Suprapubic skin (tissue), 4 donors: ENCODE results near the gene ADCYAP1. TPM values are rescaled to one million over a fixed set of nuclear protein-coding genes. Genes with fewer than 3 reads are reported as not detected.

Experiments used
- DNase-seq, 2 donors: peaks; one replicate each; pipeline ENCODE4 v3.0.0-alpha.2; 2019; ENCODE audit warnings: low spot score in 2 of 2
- H3K27ac ChIP-seq: fragments of 200-600 bp; sonication (generic); one replicate; pipeline ENCODE4 v1.5.1; 2019
- H3K27me3 ChIP-seq: fragments of 200-600 bp; sonication (generic); one replicate; pipeline ENCODE4 v1.5.1; 2019
- H3K36me3 ChIP-seq: fragments of 200-600 bp; sonication (generic); one replicate; pipeline ENCODE4 v1.5.1; 2019
- H3K4me1 ChIP-seq: fragments of 200-600 bp; sonication (generic); one replicate; pipeline ENCODE4 v1.5.1; 2019
- H3K4me3 ChIP-seq: fragments of 200-600 bp; sonication (generic); one replicate; pipeline ENCODE4 v1.5.1; 2019; ENCODE audit warnings: mild to moderate bottlenecking
- H3K9me3 ChIP-seq: fragments of 200-600 bp; sonication (generic); one replicate; pipeline ENCODE4 v1.5.1; 2019
- EP300 ChIP-seq: sonication (generic); formaldehyde crosslinking; IDR thresholded peaks from one replicate; pipeline ENCODE4 v1.6.1; 2017; ENCODE audit warnings: antibody characterized with exemption
- POLR2A ChIP-seq, 2 donors: fragments of 450-650 bp; IDR thresholded peaks; one replicate each; pipeline ENCODE4 v1.6.1; 2017; ENCODE audit warnings: antibody characterized with exemption in 2 of 2, mild to moderate bottlenecking in 2 of 2, moderate library complexity in 2 of 2
- POLR2AphosphoS5 ChIP-seq, 3 donors: sonication (generic); formaldehyde crosslinking; IDR thresholded peaks; one replicate each; pipeline ENCODE4 v1.6.1; 2017; ENCODE audit warnings: antibody characterized with exemption in 3 of 3
- WGBS: methylation state at CpG from one replicate; pipeline ENCODE4 v1.1.5; 2018; 5-methylcytosine and 5-hydroxymethylcytosine counted together
- total RNA-seq, 4 donors: library from RNA; depleted of rRNA; stranded (reverse); fragments of >200 nt; gene quantifications; one replicate each; pipeline ENCODE4 v1.1.0, GENCODE V29; 2016
- TF ChIP-seq, protein P1 (sequence below), 2 donors: fragments of 200-600 bp in 1 of 2; fragments of 450-650 bp in 1 of 2; sonication (generic) in 1 of 2; IDR thresholded peaks; one replicate each; pipeline ENCODE4 v1.5.1; 2016 to 2019; ENCODE audit warnings: antibody characterized with exemption in 2 of 2, mild to moderate bottlenecking in 1 of 2, moderate library complexity in 1 of 2

Gene ADCYAP1
- total RNA-seq, 4 donors from 2014 or later: not detected

GRCh38 chr18:906416-907114, 1.9 kb downstream of the ADCYAP1 start:
- H3K27me3 ChIP-seq: peaks cover 100% of the 10 kb centered on the region
- no peaks in the 10 kb centered on the region for H3K36me3 ChIP-seq
- H3K4me1 ChIP-seq: peaks cover 46% of the 10 kb centered on the region
- H3K27ac ChIP-seq: no peak overlapping the region
- WGBS: 2% methylated on average over 39 of the region's 47 CpGs
- H3K9me3 ChIP-seq: no peaks in the 10 kb centered on the region
- TF ChIP-seq POLR2A (IDR thresholded peaks at IDR 0.05) (no peak), EP300 (no peak), POLR2AphosphoS5 (IDR thresholded peaks at IDR 0.05) (no peak)
- TF ChIP-seq, protein P1, sequence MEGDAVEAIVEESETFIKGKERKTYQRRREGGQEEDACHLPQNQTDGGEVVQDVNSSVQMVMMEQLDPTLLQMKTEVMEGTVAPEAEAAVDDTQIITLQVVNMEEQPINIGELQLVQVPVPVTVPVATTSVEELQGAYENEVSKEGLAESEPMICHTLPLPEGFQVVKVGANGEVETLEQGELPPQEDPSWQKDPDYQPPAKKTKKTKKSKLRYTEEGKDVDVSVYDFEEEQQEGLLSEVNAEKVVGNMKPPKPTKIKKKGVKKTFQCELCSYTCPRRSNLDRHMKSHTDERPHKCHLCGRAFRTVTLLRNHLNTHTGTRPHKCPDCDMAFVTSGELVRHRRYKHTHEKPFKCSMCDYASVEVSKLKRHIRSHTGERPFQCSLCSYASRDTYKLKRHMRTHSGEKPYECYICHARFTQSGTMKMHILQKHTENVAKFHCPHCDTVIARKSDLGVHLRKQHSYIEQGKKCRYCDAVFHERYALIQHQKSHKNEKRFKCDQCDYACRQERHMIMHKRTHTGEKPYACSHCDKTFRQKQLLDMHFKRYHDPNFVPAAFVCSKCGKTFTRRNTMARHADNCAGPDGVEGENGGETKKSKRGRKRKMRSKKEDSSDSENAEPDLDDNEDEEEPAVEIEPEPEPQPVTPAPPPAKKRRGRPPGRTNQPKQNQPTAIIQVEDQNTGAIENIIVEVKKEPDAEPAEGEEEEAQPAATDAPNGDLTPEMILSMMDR (IDR thresholded peaks at IDR 0.05): no peak
- H3K4me3 ChIP-seq: peak overlapping the region; percentile 51
- no peak for DNase-seq

DNA sequence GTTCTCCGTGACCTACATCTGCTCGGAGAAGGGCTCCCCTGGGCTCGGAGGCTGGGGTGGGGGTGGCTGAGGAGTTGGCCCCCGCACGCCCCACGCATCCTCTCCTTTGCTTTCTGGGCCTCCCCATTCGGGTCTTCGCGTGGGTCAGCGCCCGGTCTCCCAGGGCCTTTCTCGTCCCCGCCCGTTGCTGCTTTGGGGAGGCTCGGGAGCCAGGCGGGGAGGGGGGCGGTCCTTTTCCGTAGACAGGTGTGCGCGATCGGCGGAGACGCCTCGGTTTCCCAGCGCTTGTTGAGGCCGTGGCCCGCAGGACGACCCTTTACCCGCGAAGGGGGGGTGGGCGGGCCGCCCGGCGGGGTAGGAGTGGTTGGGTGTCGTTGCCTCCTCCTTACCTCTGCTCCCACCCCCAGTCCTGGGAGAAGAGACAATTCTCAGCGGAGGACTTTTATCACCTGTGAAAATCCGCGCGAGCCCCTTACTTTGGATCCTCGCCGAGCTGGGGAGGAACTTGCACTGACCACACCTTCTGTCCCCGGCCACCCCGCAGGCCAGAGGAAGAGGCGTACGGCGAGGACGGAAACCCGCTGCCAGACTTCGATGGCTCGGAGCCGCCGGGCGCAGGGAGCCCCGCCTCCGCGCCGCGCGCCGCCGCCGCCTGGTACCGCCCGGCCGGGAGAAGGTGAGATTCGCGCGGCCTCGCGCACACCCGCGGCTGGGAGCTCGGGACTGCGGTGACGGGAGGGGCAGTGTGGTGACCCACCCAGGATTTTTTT, 2.6 kb downstream of the ADCYAP1 start:
- Histone ChIP-seq H3K36me3 (no peaks in the 10 kb centered on the region), H3K4me1 (peaks cover 46% of the 10 kb centered on the region), H3K4me3 (peak overlapping the region; percentile 51), H3K27ac (no peak overlapping the region), H3K9me3 (no peaks in the 10 kb centered on the region), H3K27me3 (peaks cover 100% of the 10 kb centered on the region)
- TF ChIP-seq POLR2A (IDR thresholded peaks at IDR 0.05): no peak
- no peak for TF ChIP-seq EP300
- no peak for TF ChIP-seq POLR2AphosphoS5 (IDR thresholded peaks at IDR 0.05)
- TF ChIP-seq, protein P1 (IDR thresholded peaks at IDR 0.05): no peak
- no peak for DNase-seq
- WGBS: 2% methylated on average over 33 of the region's 75 CpGs

GRCh38 chr18:907885-908757, 3.5 kb downstream of the ADCYAP1 start:
- Histone ChIP-seq H3K4me1 (peaks cover 46% of the 10 kb centered on the region), H3K36me3 (no peaks in the 10 kb centered on the region), H3K27ac (no peak overlapping the region), H3K9me3 (no peaks in the 10 kb centered on the region), H3K4me3 (peak overlapping the region; percentile 51), H3K27me3 (peaks cover 99% of the 10 kb centered on the region)
- 4% methylated on average over 51 of the region's 55 CpGs for WGBS
- DNase-seq: no peak
- no peak for TF ChIP-seq POLR2A (IDR thresholded peaks at IDR 0.05)
- no peak for TF ChIP-seq EP300
- TF ChIP-seq, protein P1 (IDR thresholded peaks at IDR 0.05): no peak
- TF ChIP-seq POLR2AphosphoS5 (IDR thresholded peaks at IDR 0.05): no peak

GRCh38 chr18:908758-909724, 4.4 kb downstream of the ADCYAP1 start:
- Histone ChIP-seq H3K4me1 (peaks cover 46% of the 10 kb centered on the region), H3K27me3 (peaks cover 99% of the 10 kb centered on the region), H3K4me3 (peak overlapping the region; percentile 51), H3K9me3 (no peaks in the 10 kb centered on the region), H3K27ac (no peak overlapping the region), H3K36me3 (no peaks in the 10 kb centered on the region)
- 7% methylated on average over 44 of the region's 69 CpGs for WGBS
- no peak for DNase-seq
- TF ChIP-seq, protein P1 (IDR thresholded peaks at IDR 0.05): no peak
- TF ChIP-seq POLR2AphosphoS5 (IDR thresholded peaks at IDR 0.05) (no peak), POLR2A (IDR thresholded peaks at IDR 0.05) (no peak), EP300 (no peak)
